Central memory CD4-positive, alpha-beta T cell (primary cell): ENCODE results near the gene PCNX1.
"Not testable (repeated sequence)": the region's sequence is repeated elsewhere in the genome, so short reads cannot be mapped to it uniquely, and the experiment has no call there.

Experiments
- DNase-seq: peaks from one replicate; pipeline ENCODE4 v3.0.0; 2022

Gene PCNX1

DNA sequence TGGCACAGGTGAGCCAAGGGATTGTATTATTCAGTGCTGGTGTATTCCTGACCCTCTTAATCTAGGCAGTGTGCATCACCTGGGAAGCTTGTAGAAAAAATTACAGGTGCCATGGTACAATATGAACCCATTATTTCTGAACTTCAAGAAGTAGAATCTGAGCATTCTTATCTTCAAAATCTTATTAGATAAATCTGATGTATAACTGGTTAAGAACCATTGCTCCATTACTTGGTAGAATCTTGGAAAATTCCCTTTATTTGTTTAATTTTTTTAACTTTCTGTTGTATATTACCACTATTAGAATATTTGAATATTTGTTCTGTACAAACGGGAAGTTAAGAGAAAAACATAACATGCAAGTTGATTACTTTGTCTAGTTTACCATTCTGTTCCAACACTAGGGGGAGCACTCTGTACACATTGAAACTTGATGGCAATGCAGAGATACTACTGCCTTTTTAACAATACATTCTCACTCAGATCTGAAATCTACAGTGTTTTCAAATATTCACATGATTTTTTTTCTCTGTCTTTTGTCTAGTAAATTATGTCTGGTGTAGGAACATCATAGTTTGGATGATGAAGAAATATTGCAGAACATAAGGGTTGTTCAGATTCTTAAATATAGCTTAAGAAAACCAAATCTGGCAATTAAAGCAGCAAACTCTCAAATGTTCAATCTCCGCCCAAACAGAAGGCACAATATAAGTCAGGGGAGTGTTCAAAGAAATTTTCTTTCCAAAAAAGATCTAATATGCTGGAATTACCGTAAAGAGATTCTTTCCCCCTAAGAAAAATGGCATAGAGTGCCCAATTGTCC is 196.6 kb downstream of the PCNX1 start:
- peak; percentile 33 for DNase-seq

DNA sequence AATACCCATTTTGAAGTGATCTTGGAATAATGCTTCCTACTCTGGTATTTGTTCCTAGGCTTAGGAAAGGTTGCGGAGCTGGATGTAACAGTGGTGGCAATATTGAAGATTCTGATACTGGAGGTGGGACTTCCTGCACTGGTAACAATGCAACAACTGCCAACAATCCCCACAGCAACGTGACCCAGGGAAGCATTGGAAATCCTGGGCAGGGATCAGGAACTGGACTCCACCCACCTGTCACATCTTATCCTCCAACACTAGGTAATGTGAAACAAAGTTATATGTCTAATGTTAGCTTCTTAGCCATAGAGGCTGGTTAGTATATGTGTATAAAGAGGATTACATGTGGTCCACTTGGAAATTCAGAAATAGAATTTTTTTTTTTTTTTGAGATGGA is 197.9 kb downstream of the PCNX1 start:
- DNase-seq: no peak

DNA sequence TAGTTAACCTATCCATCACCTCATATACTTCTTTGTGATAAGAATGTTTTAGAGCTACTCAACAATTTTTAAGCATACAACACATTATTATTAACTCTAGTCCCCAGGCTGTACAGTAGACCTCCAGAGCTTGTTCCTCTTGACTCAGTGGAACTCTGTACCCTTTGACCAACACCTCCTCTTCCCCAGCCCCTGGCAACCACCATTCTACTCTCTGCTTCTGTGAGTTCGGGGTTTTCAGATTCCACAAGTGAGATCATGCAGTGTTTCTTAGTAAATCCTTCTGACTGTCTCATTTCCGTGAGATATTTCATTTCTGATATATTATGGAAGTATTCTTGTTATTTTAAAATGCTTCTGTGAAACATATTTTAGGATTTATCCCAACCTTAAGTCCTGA is 200.7 kb downstream of the PCNX1 start:
- no peak for DNase-seq

DNA sequence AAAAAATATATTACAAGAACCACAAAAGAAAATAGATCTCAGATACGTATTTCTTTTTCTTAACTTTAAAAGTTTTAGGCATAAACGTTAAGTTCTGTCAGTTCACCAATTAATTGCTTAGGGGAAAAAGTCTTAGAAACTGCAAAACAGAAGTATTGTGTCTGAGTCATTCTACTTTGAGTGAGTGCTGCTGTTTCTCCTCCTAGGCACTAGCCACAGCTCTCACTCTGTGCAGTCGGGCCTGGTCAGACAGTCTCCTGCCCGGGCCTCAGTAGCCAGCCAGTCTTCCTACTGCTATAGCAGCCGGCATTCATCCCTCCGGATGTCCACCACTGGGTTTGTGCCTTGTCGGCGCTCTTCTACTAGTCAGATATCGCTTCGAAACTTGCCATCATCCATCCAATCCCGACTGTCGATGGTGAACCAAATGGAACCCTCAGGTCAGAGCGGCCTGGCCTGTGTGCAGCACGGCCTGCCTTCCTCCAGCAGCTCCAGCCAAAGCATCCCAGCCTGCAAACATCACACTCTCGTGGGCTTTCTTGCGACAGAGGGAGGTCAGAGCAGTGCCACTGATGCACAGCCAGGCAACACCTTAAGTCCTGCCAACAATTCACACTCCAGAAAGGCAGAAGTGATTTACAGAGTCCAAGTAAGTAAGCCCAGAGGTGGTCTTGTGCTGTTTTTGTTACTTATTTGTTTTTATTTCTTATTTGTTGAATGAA is 201.3 kb downstream of the PCNX1 start:
- DNase-seq: no peak

DNA sequence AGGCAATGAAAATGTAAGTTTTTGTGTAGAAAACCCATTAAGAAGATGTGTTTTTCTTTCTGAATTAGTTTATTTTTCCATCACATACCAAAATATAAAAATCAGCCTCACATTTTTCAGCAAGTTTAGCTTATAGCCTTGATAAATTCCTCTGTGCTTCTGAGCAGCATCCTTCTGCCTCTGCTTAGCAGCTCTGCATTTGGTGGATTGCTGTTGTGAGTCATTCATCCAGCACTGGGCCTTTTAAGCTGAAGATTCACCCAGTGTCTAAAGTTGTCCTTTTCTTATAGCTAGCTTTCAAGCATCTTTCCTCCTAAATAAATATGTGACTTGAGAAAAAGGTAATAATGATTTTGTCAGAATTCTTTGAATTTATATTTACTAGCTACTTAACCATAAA is 206.1 kb downstream of the PCNX1 start:
- no peak for DNase-seq

DNA sequence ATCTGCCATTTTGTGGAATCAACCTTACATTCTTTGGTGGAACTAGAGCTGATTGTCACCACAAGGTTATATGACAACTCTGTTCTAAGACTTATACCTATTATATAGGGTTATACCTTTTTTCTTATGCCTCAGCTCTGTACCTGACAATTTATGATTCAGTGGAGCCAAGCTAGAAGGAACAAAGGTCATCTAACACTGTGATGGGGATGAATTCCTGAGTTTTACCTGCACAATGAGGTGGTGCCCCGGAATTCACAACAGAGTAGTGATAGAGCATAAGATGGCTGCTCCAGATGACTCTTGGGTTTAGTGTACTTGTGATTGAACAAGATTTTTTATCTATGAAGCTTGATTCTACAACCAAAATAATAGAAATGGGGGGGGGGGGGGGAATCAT is 207.3 kb downstream of the PCNX1 start:
- DNase-seq: no peak

DNA sequence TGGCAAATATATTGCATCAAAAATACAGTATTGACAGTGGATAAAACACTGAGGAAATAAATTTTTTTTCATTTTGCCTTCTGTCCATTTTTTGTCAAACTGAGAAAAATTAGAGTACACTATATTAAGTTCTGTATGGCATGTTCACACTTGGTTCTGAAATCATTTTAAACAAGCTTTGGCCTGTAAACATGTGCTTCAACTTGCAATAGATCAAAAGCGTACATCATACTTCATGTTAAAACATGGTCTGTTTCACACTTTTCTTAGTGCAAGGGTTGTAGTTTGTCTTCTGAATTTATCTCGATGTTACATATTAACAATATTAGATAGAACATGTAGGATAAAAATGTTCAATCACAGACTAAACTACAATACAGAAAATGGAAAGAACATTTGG is 208.0 kb downstream of the PCNX1 start:
- no peak for DNase-seq

DNA sequence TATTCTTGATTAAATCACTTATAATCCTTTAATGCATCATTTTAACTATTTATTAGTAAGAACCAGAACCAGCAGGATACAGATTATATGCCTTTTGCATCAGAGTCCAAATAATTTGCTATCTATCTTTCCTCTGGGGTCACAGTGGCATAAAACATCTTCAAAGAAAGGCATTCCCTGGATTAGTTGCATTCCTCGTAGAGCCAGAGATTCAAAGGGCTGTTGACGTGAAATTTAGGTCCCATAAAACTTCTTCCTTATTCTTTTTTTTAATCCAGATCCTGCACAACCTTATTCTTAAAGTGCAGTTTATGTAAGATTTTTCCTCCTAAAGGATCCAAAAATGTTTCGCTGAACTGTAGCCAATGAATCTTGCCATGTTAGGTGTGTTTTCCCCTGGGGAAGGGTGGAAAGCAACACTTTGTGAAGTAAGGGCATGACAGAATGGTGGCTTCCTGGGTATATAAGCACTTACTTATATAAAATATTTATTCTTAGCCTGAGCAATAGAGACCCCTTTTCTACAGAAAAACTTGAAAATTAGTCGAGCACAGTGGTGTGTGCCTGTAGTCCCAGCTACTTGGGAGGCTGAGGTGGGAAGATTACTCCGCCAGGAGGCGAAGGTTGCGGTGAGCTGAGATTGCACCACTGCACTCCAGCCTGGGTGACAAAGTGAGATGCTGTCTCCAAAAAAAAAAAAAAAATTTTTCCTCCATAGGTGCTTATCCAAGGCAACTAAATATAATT is 208.7 kb downstream of the PCNX1 start:
- DNase-seq: no peak

DNA sequence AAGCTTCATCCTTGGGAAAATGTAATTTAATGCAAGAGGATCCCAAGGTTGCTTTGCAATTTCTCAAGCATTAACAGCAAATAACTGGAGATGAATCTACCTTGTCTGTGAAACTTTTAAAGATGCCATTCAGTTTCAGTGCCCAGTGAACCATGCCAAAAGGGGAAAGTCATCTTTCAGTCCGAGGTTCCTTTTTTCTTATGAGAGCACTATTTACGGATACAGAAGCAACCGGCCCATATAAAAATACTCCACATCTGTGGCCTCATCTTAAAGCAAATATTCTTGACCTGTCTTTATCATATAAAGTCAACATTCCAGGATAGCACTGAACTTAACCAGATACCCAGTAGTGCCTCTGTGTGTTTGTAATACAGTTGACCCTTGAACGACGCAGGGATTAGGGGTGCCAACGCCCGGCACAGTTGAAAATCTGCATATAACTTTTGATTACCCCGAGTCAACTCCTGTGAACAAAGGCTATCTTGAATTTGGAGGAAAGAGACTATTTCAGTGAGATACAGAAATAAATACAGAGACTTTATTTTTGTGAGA is 209.4 kb downstream of the PCNX1 start:
- DNase-seq: no peak

DNA sequence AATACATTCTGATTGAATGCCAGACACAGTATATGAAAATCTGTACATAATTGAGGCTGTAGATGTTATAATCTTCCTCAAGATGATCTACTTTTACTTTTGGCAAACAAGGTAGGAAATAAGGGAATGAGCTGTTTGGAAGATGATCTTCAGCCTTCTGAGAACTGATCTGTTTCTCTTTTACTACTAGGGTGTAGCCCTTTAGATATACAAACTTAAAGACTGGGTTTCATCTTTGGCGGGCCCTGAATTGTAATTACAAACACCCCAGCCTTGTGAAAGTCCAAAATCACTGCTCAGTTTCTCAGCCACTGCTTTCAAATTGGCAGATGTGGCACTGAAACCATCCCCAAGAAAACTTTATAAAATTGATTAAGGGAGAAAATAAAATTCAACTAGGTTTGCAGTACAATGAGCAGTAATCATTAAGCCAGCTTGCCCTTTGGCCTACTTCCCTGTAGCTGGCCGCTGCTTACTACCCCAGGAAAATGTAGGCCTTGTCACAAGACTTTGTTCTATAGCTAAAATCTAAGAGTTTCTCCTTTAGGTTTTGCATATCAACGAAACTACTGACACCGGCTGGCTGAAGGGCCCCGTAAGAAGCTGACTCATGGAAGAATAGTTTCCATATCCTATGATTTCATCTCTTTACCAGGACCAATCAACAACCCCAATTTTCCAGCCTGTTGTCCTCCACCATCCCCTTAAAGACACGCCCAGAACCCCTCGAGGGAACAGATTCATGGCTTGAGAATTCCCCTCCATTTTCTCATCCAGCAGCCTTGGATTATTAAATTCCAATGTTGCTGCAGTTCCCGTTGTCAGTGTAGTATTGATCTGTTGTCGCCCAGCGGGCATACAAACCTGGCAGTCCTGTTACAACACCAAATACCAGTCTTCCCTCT is 210.8 kb downstream of the PCNX1 start:
- no peak for DNase-seq

DNA sequence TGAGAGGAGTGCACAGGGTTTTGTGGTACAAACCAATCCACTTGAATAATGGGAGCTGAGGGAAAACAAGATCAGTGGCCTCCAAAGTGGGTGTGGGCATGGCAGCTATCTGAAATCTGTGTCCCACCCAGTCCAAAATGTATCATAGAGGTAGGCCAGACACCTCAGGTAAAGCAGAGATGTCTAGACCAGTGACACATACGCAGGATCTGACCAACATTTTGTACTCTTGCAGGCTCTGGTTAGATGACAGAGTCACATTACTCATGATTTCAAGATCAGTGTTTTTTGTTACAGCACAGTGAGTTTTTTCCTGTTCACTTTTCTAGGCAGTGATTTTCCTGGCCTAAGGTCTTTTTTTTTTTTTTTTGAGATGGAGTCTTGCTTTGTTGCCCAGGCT is 211.8 kb downstream of the PCNX1 start:
- DNase-seq: no peak

DNA sequence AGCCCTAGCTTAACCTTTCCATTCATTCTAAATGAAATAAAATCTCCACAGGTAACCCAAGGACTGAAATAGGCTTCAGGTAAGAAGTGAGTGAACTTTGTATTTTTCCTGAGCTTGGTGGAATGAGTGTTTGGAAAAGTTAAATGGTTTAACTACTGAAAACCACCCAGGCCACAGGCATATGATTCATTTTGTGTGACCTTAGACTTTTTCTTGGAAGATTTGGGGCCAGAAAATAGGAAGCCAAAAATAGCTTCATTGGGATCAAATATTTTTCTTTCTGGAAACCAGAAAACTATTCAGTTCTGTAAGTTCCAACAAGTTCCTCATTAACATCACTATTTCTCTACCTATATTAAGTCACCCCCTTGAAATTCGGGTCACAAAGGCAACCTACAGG is 212.6 kb downstream of the PCNX1 start:
- DNase-seq: no peak

DNA sequence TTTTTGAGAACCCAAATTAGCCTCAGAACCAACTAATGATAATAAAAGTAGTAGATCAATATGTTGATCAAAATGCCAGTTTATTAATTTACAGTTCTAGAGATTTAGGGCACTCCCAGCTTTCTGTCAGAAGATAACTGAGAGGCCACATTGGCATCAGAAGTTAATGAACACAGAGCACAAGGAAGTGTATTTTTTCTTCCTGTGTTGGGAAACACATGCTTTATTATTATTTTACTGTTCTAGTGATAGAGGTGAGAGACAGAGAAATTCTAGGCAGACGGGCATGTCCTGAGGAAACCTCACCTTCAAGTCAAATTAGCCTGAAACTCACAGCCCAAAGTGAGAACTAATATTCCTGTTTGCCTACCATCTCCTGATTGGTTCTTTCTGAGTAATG is 213.7 kb downstream of the PCNX1 start:
- DNase-seq: no peak

DNA sequence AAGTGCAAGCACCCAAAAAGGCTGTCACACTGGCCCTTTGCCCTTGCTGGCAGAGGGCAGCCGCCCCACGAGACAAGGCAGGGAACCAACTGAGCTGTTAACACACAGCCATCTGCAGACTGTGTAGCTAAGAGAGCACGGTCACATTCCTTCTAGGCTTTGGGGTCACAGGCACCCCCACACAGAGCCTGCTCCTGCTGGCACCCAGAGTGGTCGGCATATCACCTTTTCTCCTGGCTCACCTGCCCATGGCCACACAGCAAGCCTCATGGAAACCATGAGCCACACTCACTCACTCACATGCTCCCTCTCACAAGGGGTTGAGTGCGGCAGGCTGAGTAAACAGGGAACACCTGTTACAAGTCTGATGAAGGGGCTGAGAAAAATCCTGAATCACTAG is 214.5 kb downstream of the PCNX1 start:
- DNase-seq: no peak

DNA sequence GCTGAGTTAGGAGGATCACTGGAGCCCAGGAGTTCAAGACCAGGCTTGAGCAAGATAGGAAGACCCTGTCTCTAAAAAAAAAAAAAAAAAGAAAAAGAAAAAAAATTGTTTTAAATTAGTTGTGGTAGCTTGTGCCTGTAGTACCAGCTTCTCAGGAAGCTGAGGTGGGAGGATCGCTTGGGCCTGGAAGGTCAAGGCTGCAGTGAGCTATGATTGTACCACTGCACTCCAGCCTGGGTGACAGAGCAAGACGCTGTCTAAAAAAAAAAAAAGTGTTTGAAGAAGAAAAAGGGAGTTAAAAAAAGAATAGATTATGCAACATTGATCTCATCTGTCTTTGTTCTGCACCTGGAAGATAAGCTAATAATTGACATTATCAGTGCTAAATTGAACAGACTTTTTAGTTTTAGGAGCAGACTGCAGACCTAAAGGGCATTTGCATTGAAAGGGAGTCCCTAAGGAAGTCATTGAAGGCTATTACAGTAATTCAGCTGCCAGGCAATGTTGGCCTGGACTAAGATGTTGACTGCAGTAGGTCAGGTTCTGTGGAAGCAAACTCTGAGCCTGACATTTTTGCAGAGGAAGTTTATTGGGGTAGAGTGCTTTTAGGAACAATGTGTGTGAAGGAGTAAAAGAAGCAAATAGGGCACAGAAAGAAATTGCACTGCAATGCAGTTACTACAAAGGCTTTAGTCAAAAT is 215.8 kb downstream of the PCNX1 start:
- no peak for DNase-seq

DNA sequence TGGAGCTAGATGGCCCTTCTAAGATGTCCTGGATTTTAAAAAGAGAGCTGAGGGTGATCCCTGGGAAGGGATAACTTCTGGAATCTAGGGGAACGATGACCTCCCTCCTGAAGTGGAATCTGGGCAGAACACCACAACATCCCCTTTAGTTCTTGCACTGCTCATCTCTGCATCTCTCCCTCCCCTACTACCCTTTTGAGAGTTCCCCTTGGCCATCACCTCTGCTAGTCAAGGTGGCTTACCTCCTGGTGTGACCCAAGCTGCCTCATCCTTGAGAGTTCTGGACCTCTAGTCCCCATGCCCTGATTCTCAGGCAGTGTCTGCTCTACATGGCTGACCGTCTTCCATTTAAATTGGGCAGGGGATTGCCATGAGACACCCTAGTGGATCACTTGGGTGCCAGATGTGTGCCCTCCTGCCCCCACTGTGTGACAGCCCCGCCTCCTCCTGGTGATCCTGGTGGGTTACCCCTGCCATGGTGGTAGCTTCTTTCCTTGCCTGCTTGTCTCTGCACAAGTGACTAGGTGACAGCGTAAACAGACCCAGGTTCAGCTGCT is 216.4 kb downstream of the PCNX1 start:
- no peak for DNase-seq

DNA sequence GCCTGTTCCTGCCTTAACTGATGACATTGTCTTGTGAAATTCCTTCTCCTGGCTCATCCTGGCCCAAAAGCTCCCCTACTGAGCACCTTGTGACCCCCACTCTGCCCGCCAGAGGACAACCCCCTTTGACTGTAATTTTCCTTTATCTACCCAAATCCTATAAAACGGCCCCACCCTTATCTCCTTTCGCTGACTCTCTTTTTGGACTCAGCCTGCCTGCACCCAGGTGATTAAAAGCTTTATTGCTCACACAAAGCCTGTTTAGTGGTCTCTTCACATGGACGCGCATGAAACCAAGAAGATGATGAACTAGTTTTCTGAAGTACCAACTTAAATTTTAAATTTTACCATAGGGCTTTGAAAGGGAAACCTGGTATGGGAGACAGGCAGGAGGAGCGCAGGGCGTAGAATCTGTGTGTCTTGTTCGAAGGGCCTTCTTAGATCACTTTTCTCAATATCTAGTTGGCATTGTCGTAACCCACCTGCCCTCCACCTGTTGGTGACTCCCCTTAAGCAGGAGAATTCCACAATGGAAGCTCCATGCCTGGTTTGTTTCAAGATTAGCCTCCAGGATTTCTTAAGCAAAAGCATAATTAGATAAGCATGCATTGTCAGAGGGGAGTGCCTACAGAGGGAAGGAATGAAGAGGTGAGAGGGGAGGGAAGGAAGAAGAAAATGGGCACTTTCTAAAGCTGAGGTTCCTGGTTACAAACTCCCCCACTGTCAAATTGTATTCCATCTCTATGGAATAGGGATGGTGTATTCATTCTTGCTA is 222.6 kb downstream of the PCNX1 start:
- not testable (repeated sequence) for DNase-seq

DNA sequence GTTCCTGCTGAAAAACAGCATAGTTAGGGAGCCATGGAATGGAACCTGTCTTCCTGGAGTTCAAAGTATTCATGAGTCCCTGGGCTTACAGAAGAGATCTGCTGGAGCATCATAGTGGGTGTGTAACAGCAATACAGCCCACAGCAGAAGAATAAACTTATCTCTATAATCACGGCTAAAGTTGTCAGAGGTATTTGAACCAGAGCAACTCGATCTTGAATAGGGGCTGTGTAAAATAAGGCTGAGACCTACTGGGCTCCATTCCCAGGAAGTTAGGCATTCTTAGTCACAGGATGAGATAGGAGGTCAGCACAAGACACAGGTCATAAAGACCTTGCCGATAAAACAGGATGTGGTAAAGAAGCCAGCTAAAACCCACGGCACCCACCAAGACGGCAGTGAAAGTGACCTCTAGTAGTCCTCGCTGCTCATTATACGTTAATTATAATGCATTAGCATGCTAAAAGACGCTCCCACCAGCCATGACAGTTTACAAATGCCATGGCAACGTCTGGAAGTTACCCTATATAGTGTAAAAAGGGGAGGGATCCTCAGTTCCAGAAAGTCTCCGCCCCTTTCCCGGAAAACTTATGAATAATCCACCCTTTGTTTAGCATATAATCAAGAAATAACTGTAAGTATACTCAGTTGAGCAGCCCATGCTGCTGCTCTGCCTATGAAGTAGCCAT is 223.4 kb downstream of the PCNX1 start:
- DNase-seq: no peak

DNA sequence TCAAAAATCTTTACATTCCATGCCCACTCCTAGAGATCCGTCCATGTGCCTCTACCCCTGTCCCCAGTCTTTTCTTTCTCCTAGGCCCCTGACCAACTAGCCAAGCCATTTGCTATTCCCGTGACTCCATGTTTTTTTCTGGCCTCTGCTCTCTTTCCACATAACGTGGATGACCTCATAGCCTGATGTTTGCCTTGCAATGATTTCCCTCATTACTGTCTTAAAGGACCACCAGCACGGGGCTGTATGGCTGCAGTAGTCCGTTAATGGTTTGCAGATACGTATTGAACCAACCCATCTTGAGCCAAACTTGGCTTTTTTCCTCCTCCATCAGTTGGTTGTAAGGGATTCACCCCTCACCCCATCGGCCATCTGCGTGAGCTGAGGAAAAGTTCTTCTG is 226.0 kb downstream of the PCNX1 start:
- no peak for DNase-seq

DNA sequence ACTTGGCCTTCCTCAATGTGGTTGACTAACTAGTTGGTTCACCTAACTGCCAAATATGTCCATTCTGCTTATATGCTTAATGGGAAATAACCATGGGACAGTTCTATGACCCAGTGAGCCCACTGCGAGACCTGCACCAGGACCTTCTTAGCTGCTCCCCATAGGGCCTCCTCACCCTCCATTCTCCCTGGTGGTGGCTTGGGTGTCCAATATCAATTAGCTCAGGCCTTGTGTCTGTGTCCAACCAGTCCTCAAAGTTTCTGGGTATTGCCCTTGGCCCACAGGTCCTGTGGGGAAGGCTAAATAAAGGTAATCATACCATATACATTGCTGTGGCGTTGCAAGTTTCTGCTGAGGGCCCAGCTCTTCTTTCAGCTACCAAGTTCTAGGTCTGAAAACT is 228.2 kb downstream of the PCNX1 start:
- DNase-seq: no peak
